ENCODE results near the gene DALRD3. TPM values are rescaled to one million over a fixed set of nuclear protein-coding genes. Genes with fewer than 3 reads are reported as not detected.

The DALRD3 gene
- total RNA-seq = 37.1 TPM

GRCh38 chr3:49017971-49018706 lies at the start of gene DALRD3:
Gene DALRD3 (minus strand): TSS chr3:49018580. CDS start chr3:49018564, 16 bp downstream.
- DNase-seq (ENCODE audit: low spot score) = peak; percentile 63

- DNase-seq (ENCODE audit: low spot score) = no peak
Measured at GRCh38 chr3:49058011-49058410, 39.6 kb upstream of the DALRD3 start.

GRCh38 chr3:49057268-49057667 lies 38.9 kb upstream of the DALRD3 start:
- no peak for DNase-seq (ENCODE audit: low spot score)

GRCh38 chr3:49054344-49054862 lies 36.0 kb upstream of the DALRD3 start:
- no peak for DNase-seq (ENCODE audit: low spot score)

- no peak for DNase-seq (ENCODE audit: low spot score)
Measured at GRCh38 chr3:49053543-49053942, 35.2 kb upstream of the DALRD3 start.

- no peak for DNase-seq (ENCODE audit: low spot score)
Measured at GRCh38 chr3:49035281-49035680, 16.9 kb upstream of the DALRD3 start.

- DNase-seq (ENCODE audit: low spot score) = no peak
Measured at GRCh38 chr3:49034650-49035049, 16.3 kb upstream of the DALRD3 start.

- no peak for DNase-seq (ENCODE audit: low spot score)
Measured at GRCh38 chr3:49032646-49033304, 14.4 kb upstream of the DALRD3 start.

GRCh38 chr3:49030321-49030720 lies 11.9 kb upstream of the DALRD3 start:
- no peak for DNase-seq (ENCODE audit: low spot score)

GRCh38 chr3:49029563-49029884 lies 11.1 kb upstream of the DALRD3 start:
- no peak for DNase-seq (ENCODE audit: low spot score)

- DNase-seq (ENCODE audit: low spot score) = peak; percentile 96
Measured at GRCh38 chr3:49028673-49029562, 10.5 kb upstream of the DALRD3 start, which contains the start of gene IMPDH2. Gene IMPDH2 (minus strand): TSS chr3:49029398. CDS start chr3:49029350, 48 bp downstream.

GRCh38 chr3:49028298-49028672 lies 9.9 kb upstream of the DALRD3 start:
- DNase-seq (ENCODE audit: low spot score) = no peak

GRCh38 chr3:49027634-49028033 lies 9.3 kb upstream of the DALRD3 start:
- no peak for DNase-seq (ENCODE audit: low spot score)

GRCh38 chr3:49026536-49026935 lies 8.2 kb upstream of the DALRD3 start:
- no peak for DNase-seq (ENCODE audit: low spot score)

- DNase-seq (ENCODE audit: low spot score) = no peak
Measured at GRCh38 chr3:49025793-49026520, 7.6 kb upstream of the DALRD3 start.

GRCh38 chr3:49025005-49025792 lies 6.8 kb upstream of the DALRD3 start:
- no peak for DNase-seq (ENCODE audit: low spot score)

GRCh38 chr3:49024449-49024848 lies 6.1 kb upstream of the DALRD3 start:
- DNase-seq (ENCODE audit: low spot score) = no peak

GRCh38 chr3:49023775-49024174 lies 5.4 kb upstream of the DALRD3 start:
- no peak for DNase-seq (ENCODE audit: low spot score)

GRCh38 chr3:49022688-49023171 lies 4.3 kb upstream of the DALRD3 start:
- no peak for DNase-seq (ENCODE audit: low spot score)
